SW480 (cell line): ENCODE measurements around the gene IPO13.

ENCODE experiments used
- DNase-seq: peaks from one replicate; pipeline ENCODE4 v3.0.0-alpha.2; 2016; ENCODE audit warnings: low spot score

IPO13 gene

GRCh38 chr1:43949678-43950077, 2.9 kb downstream of the IPO13 start:
- no peak for DNase-seq

GRCh38 chr1:43951021-43951985, 4.6 kb downstream of the IPO13 start:
- no peak for DNase-seq

GRCh38 chr1:43952731-43953346, 6.1 kb downstream of the IPO13 start:
- no peak for DNase-seq

GRCh38 chr1:43953361-43953760, 6.6 kb downstream of the IPO13 start:
- no peak for DNase-seq

GRCh38 chr1:43954036-43954435, 7.3 kb downstream of the IPO13 start:
- no peak for DNase-seq

- no peak for DNase-seq
These were observed 9.5 kb downstream of the IPO13 start for GRCh38 chr1:43956234-43956633.

- DNase-seq = no peak
These were observed 10.8 kb downstream of the IPO13 start for GRCh38 chr1:43957407-43958040.

GRCh38 chr1:43958351-43959255, 11.9 kb downstream of the IPO13 start:
- DNase-seq = no peak

- no peak for DNase-seq
These were observed 14.0 kb downstream of the IPO13 start for GRCh38 chr1:43960798-43961197.

- DNase-seq = no peak
These were observed 14.9 kb downstream of the IPO13 start for GRCh38 chr1:43961692-43962091.

GRCh38 chr1:43962324-43962723, 15.6 kb downstream of the IPO13 start:
- DNase-seq = no peak

GRCh38 chr1:43963006-43963405, 16.3 kb downstream of the IPO13 start:
- no peak for DNase-seq

GRCh38 chr1:43963890-43964289, 17.1 kb downstream of the IPO13 start:
- no peak for DNase-seq

- no peak for DNase-seq
These were observed 18.6 kb downstream of the IPO13 start for GRCh38 chr1:43965316-43965715.

GRCh38 chr1:43968348-43968948, 21.7 kb downstream of the IPO13 start:
- DNase-seq = no peak

- DNase-seq = no peak
These were observed 22.6 kb downstream of the IPO13 start for GRCh38 chr1:43969416-43969745.

- DNase-seq = peak; percentile 96
These were observed 23.2 kb downstream of the IPO13 start, which contains the start of gene DPH2 for GRCh38 chr1:43969746-43970466. Gene DPH2 (plus strand): TSS chr1:43970010. CDS start chr1:43970176, 166 bp downstream.

- DNase-seq = no peak
These were observed 23.8 kb downstream of the IPO13 start for GRCh38 chr1:43970502-43970901.

- DNase-seq = no peak
These were observed 24.2 kb downstream of the IPO13 start for GRCh38 chr1:43970911-43971310.

GRCh38 chr1:43971336-43971980, 24.7 kb downstream of the IPO13 start:
- no peak for DNase-seq
